GM21737 (cell line): ENCODE measurements around the gene CSPG4.

Experiments used
- ATAC-seq: cut with Tn5 transposase; IDR thresholded peaks from one replicate; pipeline ENCODE4 v1.9.1; 2021; ENCODE audit warnings: mild to moderate bottlenecking, moderate library complexity; ENCODE audit not compliant: unreplicated experiment

CSPG4 gene

GRCh38 chr15:75673426-75674235 lies 39.0 kb downstream of the CSPG4 start:
- ATAC-seq = no peak

GRCh38 chr15:75672646-75673425 lies 39.8 kb downstream of the CSPG4 start:
- ATAC-seq = no peak

- no peak for ATAC-seq
Measured at GRCh38 chr15:75671730-75672602, 40.7 kb downstream of the CSPG4 start.

GRCh38 chr15:75669879-75670212 lies 42.8 kb downstream of the CSPG4 start:
- ATAC-seq = no peak

GRCh38 chr15:75669191-75669878 lies 43.3 kb downstream of the CSPG4 start:
- ATAC-seq = no peak

GRCh38 chr15:75666823-75667501 lies 45.7 kb downstream of the CSPG4 start:
- no peak for ATAC-seq

- no peak for ATAC-seq
Measured at GRCh38 chr15:75663931-75664421, 48.7 kb downstream of the CSPG4 start.

- ATAC-seq = no peak
Measured at GRCh38 chr15:75662823-75663519, 49.7 kb downstream of the CSPG4 start.

- ATAC-seq = no peak
Measured at GRCh38 chr15:75661756-75662140, 50.9 kb downstream of the CSPG4 start.

- ATAC-seq = no peak
Measured at GRCh38 chr15:75661100-75661755, 51.4 kb downstream of the CSPG4 start.

GRCh38 chr15:75659928-75660645 lies 52.6 kb downstream of the CSPG4 start:
- ATAC-seq = no peak

GRCh38 chr15:75659141-75659771 lies 53.4 kb downstream of the CSPG4 start:
- ATAC-seq = no peak

GRCh38 chr15:75656813-75657212 lies 55.8 kb downstream of the CSPG4 start:
- ATAC-seq = no peak

GRCh38 chr15:75656331-75656730 lies 56.3 kb downstream of the CSPG4 start:
- no peak for ATAC-seq

- no peak for ATAC-seq
Measured at GRCh38 chr15:75655931-75656330, 56.7 kb downstream of the CSPG4 start.

- no peak for ATAC-seq
Measured at GRCh38 chr15:75654201-75654907, 58.3 kb downstream of the CSPG4 start.

- no peak for ATAC-seq
Measured at GRCh38 chr15:75653347-75653913, 59.2 kb downstream of the CSPG4 start.
